Fibroblast of lung (primary cell): ENCODE measurements around the gene TMTC4. TPM values are rescaled to one million over a fixed set of nuclear protein-coding genes. Genes with fewer than 3 reads are reported as not detected.

Experiments
- DNase-seq, 2 donors: peaks; one replicate each; pipeline versions ENCODE4 v3.0.0 to v3.0.0-alpha.2; 2010; ENCODE audit warnings: low read depth in 2 of 2
- H2AFZ ChIP-seq: 2 replicates; pipeline ENCODE4 v1.5.1; 2012; ENCODE audit warnings: low read length, control low read depth, inconsistent platforms
- H3K27ac ChIP-seq: 2 replicates; pipeline ENCODE4 v1.5.1; 2011; ENCODE audit warnings: low read length, control low read depth; ENCODE audit not compliant: insufficient read depth
- H3K27me3 ChIP-seq: 2 replicates; pipeline ENCODE4 v1.5.1; 2011; ENCODE audit warnings: mild to moderate bottlenecking, low read length; ENCODE audit not compliant: control insufficient read depth, insufficient read depth
- H3K36me3 ChIP-seq: 2 replicates; pipeline ENCODE4 v1.5.1; 2011; ENCODE audit warnings: low read length; ENCODE audit not compliant: control insufficient read depth, insufficient read depth
- H3K4me1 ChIP-seq: 2 replicates; pipeline ENCODE4 v1.5.1; 2011; ENCODE audit warnings: low read length; ENCODE audit not compliant: control insufficient read depth, insufficient read depth; ENCODE audit errors: extremely low read depth
- H3K4me2 ChIP-seq: 2 replicates; pipeline ENCODE4 v1.5.1; 2011; ENCODE audit warnings: low read length, control low read depth; ENCODE audit not compliant: insufficient read depth; ENCODE audit errors: extremely low read depth
- H3K4me3 ChIP-seq, 4 experiments: fragments of 200-600 bp in 1 of 4; sonication (generic) in 1 of 4; replicated peaks in 1 of 4; 2 replicates each; pipeline ENCODE4 v1.5.1; 2011 to 2016; ENCODE audit warnings: low read length in 4 of 4, low read depth in 3 of 4, mild to moderate bottlenecking in 3 of 4, control low read depth in 2 of 4, inconsistent platforms in 1 of 4, mixed read lengths in 1 of 4; ENCODE audit not compliant: insufficient read depth in 1 of 4; ENCODE audit errors: control extremely low read depth in 1 of 4
- H3K79me2 ChIP-seq: 2 replicates; pipeline ENCODE4 v1.5.1; 2012; ENCODE audit warnings: mild to moderate bottlenecking, low read length, inconsistent platforms; ENCODE audit not compliant: control insufficient read depth, insufficient read depth
- H3K9ac ChIP-seq: 2 replicates; pipeline ENCODE4 v1.5.1; 2011; ENCODE audit warnings: mild to moderate bottlenecking, low read length, control low read depth; ENCODE audit not compliant: insufficient read depth
- H3K9me3 ChIP-seq: 2 replicates; pipeline ENCODE4 v1.5.1; 2012; ENCODE audit warnings: low read depth, low read length; ENCODE audit not compliant: control insufficient read depth, insufficient read depth
- H4K20me1 ChIP-seq: 2 replicates; pipeline ENCODE4 v1.5.1; 2011; ENCODE audit warnings: low read length; ENCODE audit not compliant: control insufficient read depth, insufficient read depth; ENCODE audit errors: extremely low read depth
- EZH2 ChIP-seq: IDR thresholded peaks from 2 replicates; pipeline ENCODE4 v1.5.1; 2012; ENCODE audit warnings: low read length, control low read depth, mild to moderate bottlenecking; ENCODE audit errors: missing control alignments
- polyA plus RNA-seq, 2 donors: library from polyadenylated mRNA; depleted of rRNA in 1 of 2; stranded (reverse) in 1 of 2; unstranded in 1 of 2; fragments of >200 nt; gene quantifications; 2 replicates each; pipeline ENCODE4 v1.2.1, GENCODE V29; 2011 to 2012; ENCODE audit warnings: missing spikeins in 1 of 2
- total RNA-seq: library from RNA; depleted of rRNA; stranded (reverse); fragments of >200 nt; gene quantifications from 2 replicates; pipeline ENCODE4 v1.2.1, GENCODE V29; 2014
- TF ChIP-seq, protein P1 (sequence below), 2 donors: IDR thresholded peaks in 1 of 2; conservative IDR thresholded peaks in 1 of 2; 1 replicate in 1 of 2; 2 replicates in 1 of 2; pipeline ENCODE4 v1.5.1; 2011 to 2012; ENCODE audit warnings: low read length in 2 of 2, control low read depth in 1 of 2, inconsistent platforms in 1 of 2, low read depth in 1 of 2, mild to moderate bottlenecking in 1 of 2

Gene TMTC4
- total and polyA plus RNA-seq, 2 donors (not counting 1 experiment from before 2014, with no cell fraction given): 5.5 to 19.5 TPM

- peak; percentile 74 to 82 for DNase-seq
- no peaks in the 10 kb centered on the region for H3K27me3 ChIP-seq
- H3K4me3 ChIP-seq: no peak overlapping the region
- H3K79me2 ChIP-seq: no peaks in the 10 kb centered on the region
- H3K9ac ChIP-seq: no peak overlapping the region
- no peaks in the 10 kb centered on the region for H3K36me3 ChIP-seq
- H3K9me3 ChIP-seq: no peaks in the 10 kb centered on the region
- no peak for TF ChIP-seq EZH2
- TF ChIP-seq, protein P1, sequence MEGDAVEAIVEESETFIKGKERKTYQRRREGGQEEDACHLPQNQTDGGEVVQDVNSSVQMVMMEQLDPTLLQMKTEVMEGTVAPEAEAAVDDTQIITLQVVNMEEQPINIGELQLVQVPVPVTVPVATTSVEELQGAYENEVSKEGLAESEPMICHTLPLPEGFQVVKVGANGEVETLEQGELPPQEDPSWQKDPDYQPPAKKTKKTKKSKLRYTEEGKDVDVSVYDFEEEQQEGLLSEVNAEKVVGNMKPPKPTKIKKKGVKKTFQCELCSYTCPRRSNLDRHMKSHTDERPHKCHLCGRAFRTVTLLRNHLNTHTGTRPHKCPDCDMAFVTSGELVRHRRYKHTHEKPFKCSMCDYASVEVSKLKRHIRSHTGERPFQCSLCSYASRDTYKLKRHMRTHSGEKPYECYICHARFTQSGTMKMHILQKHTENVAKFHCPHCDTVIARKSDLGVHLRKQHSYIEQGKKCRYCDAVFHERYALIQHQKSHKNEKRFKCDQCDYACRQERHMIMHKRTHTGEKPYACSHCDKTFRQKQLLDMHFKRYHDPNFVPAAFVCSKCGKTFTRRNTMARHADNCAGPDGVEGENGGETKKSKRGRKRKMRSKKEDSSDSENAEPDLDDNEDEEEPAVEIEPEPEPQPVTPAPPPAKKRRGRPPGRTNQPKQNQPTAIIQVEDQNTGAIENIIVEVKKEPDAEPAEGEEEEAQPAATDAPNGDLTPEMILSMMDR (conservative IDR thresholded peaks at IDR 0.05 in 1 of 2, IDR thresholded peaks at IDR 0.05 in 1 of 2; ENCODE audit: low read depth in 1 of 2, low read length in 2 of 2): peak; percentile 68 to 76
- H3K4me1 ChIP-seq: no peaks in the 10 kb centered on the region
- H4K20me1 ChIP-seq: no peaks in the 10 kb centered on the region
- no peak overlapping the region for H2AFZ ChIP-seq
- no peak overlapping the region for H3K27ac ChIP-seq
- no peak overlapping the region for H3K4me2 ChIP-seq
Measured at GRCh38 chr13:100573121-100573520, 101.5 kb downstream of the TMTC4 start.

DNA sequence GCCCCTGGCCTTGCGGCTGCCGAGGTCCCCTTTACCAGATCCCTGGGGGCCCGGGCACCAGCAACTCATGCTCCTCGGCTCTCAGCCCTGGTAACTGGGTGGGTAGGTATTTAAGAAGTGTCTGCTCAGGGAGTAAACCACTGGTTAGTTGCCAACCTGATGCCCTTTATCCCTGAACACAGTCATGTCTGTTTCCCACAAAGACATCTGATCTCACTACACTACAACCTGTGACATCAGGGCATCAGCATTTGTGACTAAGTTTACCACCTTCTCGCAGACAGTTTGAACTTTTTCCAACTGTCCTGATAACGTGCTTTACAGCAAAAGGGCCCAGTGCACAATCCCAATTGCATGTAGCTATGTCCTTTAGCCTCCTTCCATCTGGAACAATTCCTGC is 108.1 kb downstream of the TMTC4 start:
- Histone ChIP-seq H3K4me1 (no peaks in the 10 kb centered on the region), H3K36me3 (no peaks in the 10 kb centered on the region), H3K9me3 (no peaks in the 10 kb centered on the region), H3K4me2 (no peak overlapping the region), H3K27ac (no peak overlapping the region), H4K20me1 (no peaks in the 10 kb centered on the region), H3K9ac (no peak overlapping the region), H2AFZ (no peak overlapping the region), H3K4me3 (no peak overlapping the region), H3K27me3 (no peaks in the 10 kb centered on the region), H3K79me2 (no peaks in the 10 kb centered on the region)
- DNase-seq: peak in 1 of 2 donors; percentile 60
- TF ChIP-seq EZH2: no peak
- TF ChIP-seq, protein P1 (conservative IDR thresholded peaks at IDR 0.05 in 1 of 2, IDR thresholded peaks at IDR 0.05 in 1 of 2; ENCODE audit: low read depth in 1 of 2, low read length in 2 of 2): no peak

GRCh38 chr13:100565286-100565685 is 109.3 kb downstream of the TMTC4 start:
- Histone ChIP-seq H3K4me3 (no peak overlapping the region), H3K4me2 (no peak overlapping the region), H3K79me2 (no peaks in the 10 kb centered on the region), H3K4me1 (no peaks in the 10 kb centered on the region), H3K27ac (no peak overlapping the region), H3K9me3 (no peaks in the 10 kb centered on the region), H3K9ac (no peak overlapping the region), H3K27me3 (no peaks in the 10 kb centered on the region), H4K20me1 (no peaks in the 10 kb centered on the region), H3K36me3 (no peaks in the 10 kb centered on the region), H2AFZ (no peak overlapping the region)
- no peak for DNase-seq
- no peak for TF ChIP-seq EZH2
- TF ChIP-seq, protein P1 (conservative IDR thresholded peaks at IDR 0.05 in 1 of 2, IDR thresholded peaks at IDR 0.05 in 1 of 2; ENCODE audit: low read depth in 1 of 2, low read length in 2 of 2): no peak
